GM12891 (cell line): ENCODE results near the gene BUD31.

Experiments
- SPI1 ChIP-seq: IDR thresholded peaks from 2 replicates; pipeline ENCODE4 v1.6.1; 2011; ENCODE audit warnings: low read depth, low read length, control low read depth
- TAF1 ChIP-seq: IDR thresholded peaks from 2 replicates; pipeline ENCODE4 v1.6.1; 2011; ENCODE audit warnings: low read depth, low read length, control low read depth

GRCh38 chr7:99359465-99360154 is 49.2 kb upstream of the BUD31 start:
- no peak for TF ChIP-seq TAF1
- TF ChIP-seq SPI1: no peak
